T-cell (primary cell): ENCODE results near the gene NT5DC1. TPM values are rescaled to one million over a fixed set of nuclear protein-coding genes. Genes with fewer than 3 reads are reported as not detected.

Experiments
- ATAC-seq, 4 experiments: fragments of 200-7000 bp in 3 of 4; fragments of 150-1000 bp in 1 of 4; cut with Tn5 transposase; replicated peaks in 1 of 4; 1 replicate in 3 of 4; 2 replicates in 1 of 4; pipeline ENCODE4 v1.10.0; 2021; ENCODE audit warnings: moderate library complexity in 3 of 4, mild to moderate bottlenecking in 2 of 4, moderate number of reproducible peaks in 1 of 4
- CTCF ChIA-PET, 2 donors: fragments of 300-600 bp; sonication (Branson Sonifier 250); formaldehyde crosslinking; loops; one replicate each; lab custom pipeline; 2022; ENCODE audit warnings: antibody characterized with exemption in 2 of 2; lab: Charles Lee
- POLR2A ChIA-PET, 2 donors: fragments of 300-600 bp; sonication (Branson Sonifier 250); formaldehyde crosslinking; loops; one replicate each; lab custom pipeline; 2022; ENCODE audit warnings: antibody characterized with exemption in 2 of 2; lab: Charles Lee
- DNase-seq, 35 experiments: peaks; one replicate each; pipeline versions ENCODE4 v3.0.0 to v3.0.0-alpha.2; 2013 to 2023
- H3K27ac ChIP-seq: one replicate; pipeline ENCODE4 v1.5.1; 2013; ENCODE audit warnings: low read length
- H3K27me3 ChIP-seq, 2 experiments: replicated peaks in 1 of 2; 1 replicate in 1 of 2; 2 replicates in 1 of 2; pipeline versions ENCODE4 v1.6.1 to v1.7.0; 2013; ENCODE audit warnings: low read length in 1 of 2, mixed read lengths in 1 of 2; ENCODE audit not compliant: control insufficient read depth in 2 of 2, insufficient read depth in 2 of 2; ENCODE audit errors: extremely low read depth in 1 of 2
- H3K36me3 ChIP-seq, 2 donors: 1 replicate in 1 of 2; 2 replicates in 1 of 2; pipeline versions ENCODE4 v1.6.1 to v1.7.0; 2013; ENCODE audit warnings: low read length in 1 of 2; ENCODE audit not compliant: control insufficient read depth in 2 of 2, insufficient read depth in 1 of 2; ENCODE audit errors: extremely low read depth in 1 of 2
- H3K4me1 ChIP-seq, 2 experiments: 1 replicate in 1 of 2; 2 replicates in 1 of 2; pipeline versions ENCODE4 v1.6.1 to v1.7.0; 2013; ENCODE audit warnings: low read length in 2 of 2, mixed read lengths in 1 of 2; ENCODE audit not compliant: insufficient read depth in 2 of 2, control insufficient read depth in 1 of 2; ENCODE audit errors: extremely low read depth in 1 of 2
- H3K4me3 ChIP-seq, 2 donors: 1 replicate in 1 of 2; 2 replicates in 1 of 2; pipeline versions ENCODE4 v1.5.1 to v1.7.0; 2013; ENCODE audit warnings: mild to moderate bottlenecking in 2 of 2, low read length in 1 of 2, moderate library complexity in 1 of 2; ENCODE audit not compliant: control insufficient read depth in 1 of 2; ENCODE audit errors: extremely low read depth in 1 of 2
- H3K9me3 ChIP-seq: 2 replicates; pipeline ENCODE4 v1.7.0; 2013
- H3K27ac Mint-ChIP-seq, 2 donors: one replicate each; pipeline ENCODE4 v1.8.0; 2020 to 2021; ENCODE audit warnings: mild to moderate bottlenecking in 2 of 2, mixed read lengths in 2 of 2
- H3K27me3 Mint-ChIP-seq, 2 donors: one replicate each; pipeline ENCODE4 v1.8.0; 2021 to 2022; ENCODE audit warnings: mixed read lengths in 2 of 2
- H3K36me3 Mint-ChIP-seq: one replicate; pipeline ENCODE4 v1.8.0; 2021; ENCODE audit warnings: mixed read lengths
- H3K4me1 Mint-ChIP-seq, 3 donors: one replicate each; pipeline ENCODE4 v1.8.0; 2020 to 2022; ENCODE audit warnings: mixed read lengths in 3 of 3, mild to moderate bottlenecking in 1 of 3
- H3K4me3 Mint-ChIP-seq, 3 donors: one replicate each; pipeline ENCODE4 v1.8.0; 2020 to 2022; ENCODE audit warnings: mild to moderate bottlenecking in 3 of 3, mixed read lengths in 3 of 3, moderate library complexity in 3 of 3
- H3K9me3 Mint-ChIP-seq, 3 donors: one replicate each; pipeline ENCODE4 v1.8.0; 2020 to 2022; ENCODE audit warnings: mixed read lengths in 3 of 3
- WGBS: methylation state at CpG from one replicate; pipeline ENCODE4 v1.1.5; 2013; ENCODE audit warnings: missing lambda C conversion rate; ENCODE audit not compliant: insufficient coverage; 5-methylcytosine and 5-hydroxymethylcytosine counted together
- total RNA-seq, 35 experiments: library from RNA in 6 of 35; stranded (reverse) in 6 of 35; fragments of 120-200 nt in 1 of 35; gene quantifications; one replicate each; pipeline versions ENCODE4 v1.2.1 to v1.2.4 and lab custom pipeline; 2013 to 2026

NT5DC1 gene
- total RNA-seq, 5 donors from 2014 or later (not counting 1 experiment from before 2014, with no cell fraction given), result 33.8 to 47.3 (median 38.1) TPM

DNA sequence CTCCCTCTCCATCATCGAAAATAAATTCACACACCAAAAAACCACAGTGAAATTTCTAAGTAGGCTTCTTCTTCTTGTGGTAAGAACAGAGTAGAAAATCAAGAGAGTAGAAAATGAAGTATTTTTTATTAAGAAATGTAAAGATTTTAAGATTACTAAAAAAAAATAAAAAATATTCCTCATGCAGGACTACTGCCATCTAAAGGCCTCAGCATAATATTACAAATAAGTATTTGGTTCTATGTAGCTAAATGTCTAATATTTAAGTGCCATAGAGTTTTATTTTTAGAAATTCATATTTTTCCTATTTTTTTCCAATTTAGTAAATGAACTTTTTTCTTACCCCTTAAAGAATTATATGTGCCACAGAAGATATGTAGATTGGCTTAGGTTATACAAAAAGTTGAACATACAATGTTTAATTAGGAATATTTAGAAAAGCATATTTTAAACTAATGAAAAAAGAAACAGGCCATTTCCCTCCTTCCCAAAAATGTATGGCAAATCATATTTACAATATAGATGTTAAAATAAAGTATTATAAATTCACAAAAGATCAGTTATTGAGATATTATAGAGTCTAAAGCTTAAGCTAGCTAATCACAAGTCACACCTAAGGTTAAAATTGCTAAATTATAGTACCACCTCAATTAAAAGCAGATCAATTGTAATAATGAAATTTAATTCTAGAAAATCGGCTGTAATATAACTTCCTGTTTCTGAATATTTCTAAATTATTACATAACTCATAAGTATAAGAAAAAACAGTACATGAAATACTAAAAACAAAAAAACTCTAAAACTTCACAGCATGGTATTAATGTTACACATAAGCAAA lies 3.5 kb upstream of the NT5DC1 start:
- POLR2A ChIA-PET, result interaction anchor here in 1 of 2 donors (0.6 kb wide), 2 partner anchors 86 kb away, joined by 3 to 5 read pairs; no protein-coding TSS in a partner anchor
- WGBS, result no CpG with 5 or more reads among the region's 2 CpGs
- CTCF ChIA-PET, result interaction anchor here (0.6 to 2.1 kb wide), 10 partner anchors 8 to 588 kb away, joined by 3 to 16 read pairs (median 4); no protein-coding TSS in a partner anchor
- Histone ChIP-seq H3K4me1 (peaks cover 6 to 10% of the 10 kb centered on the region in 2 experiments), H3K27me3 (peaks cover 0 to 3% of the 10 kb centered on the region in 2 experiments), H3K27ac (no peak overlapping the region), H3K9me3 (no peaks in the 10 kb centered on the region), H3K36me3 (no peaks in the 10 kb centered on the region), H3K4me3 (no peak overlapping the region)
- ATAC-seq (no peak), DNase-seq (peak in 1 of 35 experiments; percentile 18)
- H3K27me3 Mint-ChIP-seq, result peaks cover 0 to 10% of the 10 kb centered on the region in 2 donors
- no peak overlapping the region for H3K27ac Mint-ChIP-seq
- H3K9me3 Mint-ChIP-seq, result peaks cover 0 to 7% (median 6%) of the 10 kb centered on the region in 3 donors
- H3K4me1 Mint-ChIP-seq, result peaks cover 22 to 27% (median 23%) of the 10 kb centered on the region in 3 donors
- no peaks in the 10 kb centered on the region for H3K36me3 Mint-ChIP-seq
- H3K4me3 Mint-ChIP-seq, result no peak overlapping the region

DNA sequence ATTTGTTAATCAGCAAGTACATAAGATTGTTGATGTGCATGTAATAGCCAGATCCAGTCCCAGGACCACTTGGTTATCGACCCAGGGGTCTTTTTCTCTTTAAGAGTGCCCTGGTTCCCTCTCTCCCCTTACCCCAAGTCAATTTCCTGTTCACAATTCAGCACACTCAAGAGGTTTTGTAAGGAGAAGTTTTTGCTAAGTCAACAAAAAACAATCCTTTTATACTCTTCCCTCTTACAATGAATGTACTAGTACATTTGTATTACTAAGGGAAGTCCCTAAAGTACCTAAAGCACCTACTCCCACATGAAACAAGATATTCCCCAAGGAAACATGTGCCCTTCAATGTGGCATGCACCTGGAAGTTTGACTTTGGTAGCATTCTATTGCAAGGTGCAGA lies 1.6 kb upstream of the NT5DC1 start:
- no peak overlapping the region for H3K27ac Mint-ChIP-seq
- H3K36me3 Mint-ChIP-seq, result peaks cover 6% of the 10 kb centered on the region
- ChIA-PET CTCF (no interaction called here), POLR2A (no interaction called here)
- peaks cover 0 to 7% (median 6%) of the 10 kb centered on the region in 3 donors for H3K9me3 Mint-ChIP-seq
- Histone ChIP-seq H3K9me3 (no peaks in the 10 kb centered on the region), H3K4me1 (peaks cover 6 to 20% of the 10 kb centered on the region in 2 experiments), H3K27ac (no peak overlapping the region), H3K4me3 (no peak overlapping the region), H3K27me3 (peaks cover 0 to 3% of the 10 kb centered on the region in 2 experiments), H3K36me3 (no peaks in the 10 kb centered on the region)
- no peaks in the 10 kb centered on the region for H3K27me3 Mint-ChIP-seq
- DNase-seq, result no peak
- WGBS, result no CpG with 5 or more reads among the region's 1 CpG
- no peak for ATAC-seq
- peaks cover 40 to 44% (median 41%) of the 10 kb centered on the region in 3 donors for H3K4me1 Mint-ChIP-seq
- peak overlapping the region in 1 of 3 donors; percentile 90 for H3K4me3 Mint-ChIP-seq

DNA sequence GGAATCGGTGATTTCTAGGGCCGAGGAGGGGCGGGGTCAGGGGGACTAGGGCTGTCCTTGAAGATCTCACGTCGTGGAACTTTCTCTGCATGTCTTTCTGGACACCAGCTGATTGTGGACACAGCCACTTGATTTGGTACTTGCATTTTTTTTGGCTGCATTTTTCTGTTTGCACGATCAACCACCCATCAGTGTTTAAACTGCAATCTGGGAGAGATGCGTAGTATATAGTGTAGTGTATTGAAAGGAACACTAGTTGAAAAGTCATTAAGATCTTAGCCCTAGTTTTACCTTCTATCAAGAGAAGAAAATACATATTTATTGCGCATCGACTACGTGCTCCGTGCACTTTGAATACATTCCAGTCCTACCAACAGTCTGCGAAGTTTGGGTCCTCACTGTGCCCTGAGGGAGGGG lies 657 bp downstream of the NT5DC1 start:
- WGBS, result 0% methylated on average over 6 of the region's 12 CpGs
- CTCF ChIA-PET, result interaction anchor here (0.7 to 1.5 kb wide), 3 partner anchors 11 to 470 kb away, joined by 3 to 7 read pairs (median 4); partner anchors contain the start of genes COL10A1 (in 1 of the 2) and RWDD1 (in 1 of the 2)
- H3K9me3 Mint-ChIP-seq, result peaks cover 0 to 2% (median 0%) of the 10 kb centered on the region in 3 donors
- H3K4me3 ChIP-seq, result peak overlapping the region; percentile 63 to 77
- peak overlapping the region; percentile 87 for H3K27ac Mint-ChIP-seq
- H3K9me3 ChIP-seq, result no peaks in the 10 kb centered on the region
- peaks cover 62 to 67% (median 63%) of the 10 kb centered on the region in 3 donors for H3K4me1 Mint-ChIP-seq
- peak in 4 of 35 experiments; percentile 34 to 55 (median 49) for DNase-seq
- H3K4me1 ChIP-seq, result peaks cover 6 to 20% of the 10 kb centered on the region in 2 experiments
- H3K36me3 ChIP-seq, result no peaks in the 10 kb centered on the region
- POLR2A ChIA-PET, result interaction anchor here in 1 of 2 donors (0.8 kb wide), 1 partner anchor 11 kb away, joined by 4 read pairs; no protein-coding TSS in a partner anchor
- H3K27me3 Mint-ChIP-seq, result no peaks in the 10 kb centered on the region
- peak overlapping the region; percentile 90 to 98 (median 92) for H3K4me3 Mint-ChIP-seq
- peak overlapping the region; percentile 58 for H3K27ac ChIP-seq
- H3K36me3 Mint-ChIP-seq, result peaks cover 18% of the 10 kb centered on the region
- no peaks in the 10 kb centered on the region for H3K27me3 ChIP-seq
- peak; percentile 3 to 11 (median 6) for ATAC-seq

DNA sequence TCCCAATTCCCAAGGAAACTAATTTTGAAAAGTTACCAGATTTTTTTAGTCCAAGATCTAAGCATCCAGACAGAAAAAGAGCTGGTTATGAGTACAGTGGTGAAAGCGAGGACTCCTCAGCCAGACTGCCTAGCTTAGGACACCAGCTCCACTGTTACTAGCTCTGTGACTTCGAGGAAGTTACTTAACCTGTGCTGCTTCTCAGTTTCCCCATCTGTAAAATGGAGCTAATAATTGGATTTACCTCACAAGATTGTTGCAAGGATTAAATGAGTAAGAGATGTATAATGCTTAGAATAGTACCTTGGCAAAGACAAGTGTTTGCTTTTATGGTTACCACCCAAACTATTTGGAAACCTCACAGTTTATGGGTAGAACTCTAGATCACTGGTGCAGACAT lies 1.1 kb downstream of the NT5DC1 start:
- DNase-seq, result no peak
- Histone ChIP-seq H3K4me3 (peak overlapping the region; percentile 63 to 77), H3K27me3 (no peaks in the 10 kb centered on the region), H3K4me1 (peaks cover 6 to 20% of the 10 kb centered on the region in 2 experiments), H3K27ac (no peak overlapping the region), H3K36me3 (peaks cover 0 to 3% of the 10 kb centered on the region in 2 donors), H3K9me3 (no peaks in the 10 kb centered on the region)
- H3K9me3 Mint-ChIP-seq, result peaks cover 0 to under 1% (median 0%) of the 10 kb centered on the region in 3 donors
- H3K4me3 Mint-ChIP-seq, result peak overlapping the region; percentile 90 to 98 (median 92)
- no CpG with 5 or more reads among the region's 2 CpGs for WGBS
- ChIA-PET CTCF (interaction anchor here in 1 of 2 donors (0.6 kb wide), 1 partner anchor 12 kb away, joined by 3 read pairs; no protein-coding TSS in a partner anchor), POLR2A (no interaction called here)
- peaks cover 62 to 72% (median 63%) of the 10 kb centered on the region in 3 donors for H3K4me1 Mint-ChIP-seq
- H3K27ac Mint-ChIP-seq, result peak overlapping the region; percentile 87
- H3K36me3 Mint-ChIP-seq, result peaks cover 18% of the 10 kb centered on the region
- H3K27me3 Mint-ChIP-seq, result no peaks in the 10 kb centered on the region
- ATAC-seq, result no peak

DNA sequence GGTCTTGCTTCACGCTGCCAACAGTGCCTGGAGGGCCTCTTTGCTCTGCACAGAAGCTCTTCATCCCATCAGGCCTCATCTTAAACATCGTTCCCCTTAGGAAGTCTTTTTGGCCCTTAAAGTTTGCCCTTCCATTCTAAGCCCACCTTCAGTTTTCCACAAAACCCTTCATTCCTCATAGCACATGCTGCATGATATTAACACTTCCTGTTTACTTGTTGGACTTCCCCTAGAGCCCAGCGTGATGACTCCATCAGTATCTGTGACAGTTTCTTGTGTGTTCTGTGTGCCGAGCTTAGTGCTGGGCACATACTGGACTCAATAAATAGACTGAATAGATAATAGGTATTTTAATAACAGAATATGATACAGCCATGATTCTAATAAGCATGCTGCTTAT lies 2.2 kb downstream of the NT5DC1 start:
- no peaks in the 10 kb centered on the region for H3K27me3 Mint-ChIP-seq
- no CpG with 5 or more reads among the region's 4 CpGs for WGBS
- no peak overlapping the region for H3K27ac ChIP-seq
- ChIA-PET CTCF (interaction anchor here in 1 of 2 donors (0.7 to 1.0 kb wide), 2 partner anchors 9 to 270 kb away, joined by 3 to 4 read pairs; no protein-coding TSS in a partner anchor), POLR2A (no interaction called here)
- no peak overlapping the region for H3K4me3 ChIP-seq
- ATAC-seq (no peak), DNase-seq (peak in 1 of 35 experiments; percentile 4)
- peaks cover 62 to 75% (median 64%) of the 10 kb centered on the region in 3 donors for H3K4me1 Mint-ChIP-seq
- H3K4me1 ChIP-seq, result peaks cover 6 to 20% of the 10 kb centered on the region in 2 experiments
- H3K36me3 ChIP-seq, result peaks cover 0 to 6% of the 10 kb centered on the region in 2 donors
- no peaks in the 10 kb centered on the region for H3K9me3 ChIP-seq
- H3K36me3 Mint-ChIP-seq, result peaks cover 23% of the 10 kb centered on the region
- peak overlapping the region in 2 of 3 donors; percentile 3 to 90 for H3K4me3 Mint-ChIP-seq
- no peak overlapping the region for H3K27ac Mint-ChIP-seq
- H3K9me3 Mint-ChIP-seq, result no peaks in the 10 kb centered on the region
- H3K27me3 ChIP-seq, result no peaks in the 10 kb centered on the region

DNA sequence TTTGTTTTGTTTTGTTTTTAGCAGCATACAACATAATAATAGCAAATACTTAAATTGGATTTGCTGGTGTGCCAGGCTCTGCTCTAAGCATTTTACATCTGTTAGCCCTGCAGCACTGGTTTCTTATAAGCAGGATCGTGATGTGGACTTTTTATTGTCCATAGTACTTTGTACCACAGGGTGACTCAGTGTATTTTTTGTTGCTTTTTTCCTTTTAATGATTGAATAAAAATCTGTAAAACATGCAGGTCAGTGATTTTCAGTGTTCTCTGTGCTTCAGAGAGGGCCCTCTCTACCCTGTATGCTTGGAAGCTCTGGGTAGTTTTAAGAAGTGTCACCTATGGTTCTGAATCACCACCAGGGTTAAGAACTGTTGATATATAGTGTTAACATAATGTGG lies 4.0 kb downstream of the NT5DC1 start:
- Histone ChIP-seq H3K36me3 (peaks cover 0 to 19% of the 10 kb centered on the region in 2 donors), H3K27me3 (no peaks in the 10 kb centered on the region), H3K27ac (no peak overlapping the region), H3K4me1 (peaks cover 6 to 20% of the 10 kb centered on the region in 2 experiments), H3K9me3 (no peaks in the 10 kb centered on the region), H3K4me3 (no peak overlapping the region)
- DNase-seq, result no peak
- ChIA-PET CTCF (no interaction called here), POLR2A (no interaction called here)
- no CpG with 5 or more reads among the region's 1 CpG for WGBS
- Mint-ChIP-seq H3K4me1 (peaks cover 61 to 77% (median 62%) of the 10 kb centered on the region in 3 donors), H3K4me3 (peak overlapping the region in 2 of 3 donors; percentile 21 to 35), H3K27me3 (no peaks in the 10 kb centered on the region), H3K36me3 (peaks cover 37% of the 10 kb centered on the region), H3K9me3 (no peaks in the 10 kb centered on the region), H3K27ac (no peak overlapping the region)
- no peak for ATAC-seq
